HEK293T (cell line): Measurements from ENCODE around the gene GADD45B.

ENCODE experiments used
- CTBP1 ChIP-seq: fragments of 450-650 bp; IDR thresholded peaks from 2 replicates; pipeline ENCODE4 v1.6.1; 2016; ENCODE audit warnings: borderline replicate concordance
- ELF4 ChIP-seq: fragments of 450-650 bp; IDR thresholded peaks from 2 replicates; pipeline ENCODE4 v1.6.1; 2017; ENCODE audit warnings: antibody characterized with exemption
- FOXA1 ChIP-seq: fragments of 450-650 bp; IDR thresholded peaks from 2 replicates; pipeline ENCODE4 v1.6.1; 2016; ENCODE audit warnings: mild to moderate bottlenecking
- FOXM1 ChIP-seq: fragments of 450-650 bp; IDR thresholded peaks from 2 replicates; pipeline ENCODE4 v1.6.1; 2017; ENCODE audit warnings: mild to moderate bottlenecking, borderline replicate concordance
- HDGF ChIP-seq: fragments of 450-650 bp; IDR thresholded peaks from 2 replicates; pipeline ENCODE4 v1.6.1; 2017; ENCODE audit warnings: antibody characterized with exemption, borderline replicate concordance
- LEF1 ChIP-seq: fragments of 450-650 bp; IDR thresholded peaks from 2 replicates; pipeline ENCODE4 v1.6.1; 2017; ENCODE audit warnings: mild to moderate bottlenecking, borderline replicate concordance
- TF ChIP-seq, protein P1 (sequence below): fragments of 450-650 bp; IDR thresholded peaks from 2 replicates; pipeline ENCODE4 v1.6.1; 2016

DNA sequence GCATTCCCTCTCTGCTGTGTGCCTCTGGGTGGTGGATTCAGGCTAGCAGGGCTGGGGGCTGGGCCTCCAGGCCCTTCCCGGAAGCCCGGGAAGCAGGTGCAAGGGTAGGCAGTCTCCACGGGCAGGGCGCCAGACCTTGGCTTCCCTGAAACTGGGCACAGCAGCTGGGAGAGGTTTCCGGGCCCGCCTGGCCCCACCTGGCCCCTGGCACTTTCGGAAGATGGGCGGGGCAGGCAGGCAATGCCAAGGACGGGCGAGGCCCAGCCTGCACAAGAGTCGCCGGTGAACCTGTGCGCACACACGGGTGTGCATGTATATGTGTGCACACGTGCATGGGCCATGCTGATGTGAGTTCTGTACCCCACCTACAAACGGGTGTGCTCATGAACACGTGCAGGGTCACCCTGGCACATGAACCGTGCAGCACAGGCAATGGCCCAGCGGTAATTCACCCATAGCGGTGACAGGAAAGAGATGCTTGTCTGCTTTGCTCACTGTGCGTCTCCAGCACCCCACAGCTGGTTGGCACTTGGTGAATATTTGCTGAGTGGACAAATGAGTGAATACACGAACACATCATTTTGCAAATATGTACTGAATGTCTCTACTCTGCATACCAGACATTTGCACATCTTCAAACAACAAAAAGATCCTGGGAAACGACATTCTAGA is 15.3 kb downstream of the GADD45B start:
- no peak for TF ChIP-seq HDGF
- TF ChIP-seq, protein P1, sequence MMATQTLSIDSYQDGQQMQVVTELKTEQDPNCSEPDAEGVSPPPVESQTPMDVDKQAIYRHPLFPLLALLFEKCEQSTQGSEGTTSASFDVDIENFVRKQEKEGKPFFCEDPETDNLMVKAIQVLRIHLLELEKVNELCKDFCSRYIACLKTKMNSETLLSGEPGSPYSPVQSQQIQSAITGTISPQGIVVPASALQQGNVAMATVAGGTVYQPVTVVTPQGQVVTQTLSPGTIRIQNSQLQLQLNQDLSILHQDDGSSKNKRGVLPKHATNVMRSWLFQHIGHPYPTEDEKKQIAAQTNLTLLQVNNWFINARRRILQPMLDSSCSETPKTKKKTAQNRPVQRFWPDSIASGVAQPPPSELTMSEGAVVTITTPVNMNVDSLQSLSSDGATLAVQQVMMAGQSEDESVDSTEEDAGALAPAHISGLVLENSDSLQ = no peak
- TF ChIP-seq FOXA1 = no peak
- no peak for TF ChIP-seq FOXM1
- no peak for TF ChIP-seq CTBP1
- TF ChIP-seq ELF4 = no peak
- TF ChIP-seq LEF1 = no peak
